ENCODE results near the gene GRM8. TPM values are rescaled to one million over a fixed set of nuclear protein-coding genes. Genes with fewer than 3 reads are reported as not detected.

Gene GRM8
- total RNA-seq, 2 donors from 2014 or later, result 0.18 TPM; not detected in 1

DNA sequence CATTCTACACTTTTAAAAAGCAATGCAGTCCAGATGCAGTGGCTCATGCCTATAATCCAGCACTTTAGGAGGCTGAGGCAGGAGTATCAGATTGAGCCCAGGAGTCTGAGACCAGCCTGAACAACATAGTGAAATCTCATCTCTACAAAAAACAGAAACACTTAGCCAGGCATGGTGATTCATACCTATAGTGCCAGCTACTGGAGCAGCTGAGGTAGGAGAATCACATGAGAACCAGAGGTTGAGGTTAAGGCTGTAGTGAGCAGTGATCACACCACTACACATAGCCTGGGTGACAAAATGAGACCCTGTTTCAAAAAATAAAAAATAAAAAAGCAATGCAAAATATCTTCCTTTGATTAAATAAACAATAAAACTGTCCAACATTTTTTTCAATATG is 205.2 kb downstream of the GRM8 start:
- DNase-seq, result no peak
- ATAC-seq, result no peak
- intact Hi-C loops (cut with DNase I), result no loop called here

DNA sequence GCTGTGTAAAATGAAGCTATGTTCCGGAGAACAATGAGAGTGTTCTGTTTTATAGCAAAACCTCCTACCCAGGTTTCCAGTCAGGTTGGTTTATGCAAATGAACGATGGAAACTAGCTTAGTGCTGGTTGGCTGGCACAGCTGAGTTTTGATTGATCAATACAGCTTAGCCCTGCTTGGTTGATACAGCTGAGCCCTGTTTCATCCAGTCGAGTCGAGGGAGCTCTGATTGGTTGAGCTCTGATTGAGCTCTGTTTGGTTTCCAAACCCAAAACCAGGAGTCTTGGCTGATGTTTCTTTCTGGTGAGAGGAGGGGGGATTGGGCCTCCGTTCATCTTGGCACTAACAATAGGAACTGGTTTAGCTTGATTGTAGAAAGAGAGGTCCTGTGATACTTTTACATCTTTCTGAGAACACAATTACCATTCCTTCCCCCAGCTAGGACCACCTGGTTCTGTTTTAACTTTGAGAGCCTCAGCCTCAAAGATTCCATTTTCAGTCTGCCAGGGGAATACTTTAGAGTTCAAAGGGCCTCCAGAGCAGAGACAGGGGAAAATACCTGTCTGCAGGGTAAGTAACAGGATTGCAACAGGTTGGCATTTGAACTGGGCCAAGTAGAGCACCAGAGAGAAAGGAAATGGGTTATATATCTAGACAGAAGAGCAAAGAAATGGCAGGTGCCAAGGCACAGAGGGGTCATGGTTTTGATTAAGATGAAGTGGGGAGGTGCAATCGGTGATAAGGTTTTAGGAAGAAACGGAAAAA is 210.9 kb downstream of the GRM8 start:
- intact Hi-C loops (cut with DNase I), result no loop called here
- ATAC-seq (no peak), DNase-seq (no peak)

DNA sequence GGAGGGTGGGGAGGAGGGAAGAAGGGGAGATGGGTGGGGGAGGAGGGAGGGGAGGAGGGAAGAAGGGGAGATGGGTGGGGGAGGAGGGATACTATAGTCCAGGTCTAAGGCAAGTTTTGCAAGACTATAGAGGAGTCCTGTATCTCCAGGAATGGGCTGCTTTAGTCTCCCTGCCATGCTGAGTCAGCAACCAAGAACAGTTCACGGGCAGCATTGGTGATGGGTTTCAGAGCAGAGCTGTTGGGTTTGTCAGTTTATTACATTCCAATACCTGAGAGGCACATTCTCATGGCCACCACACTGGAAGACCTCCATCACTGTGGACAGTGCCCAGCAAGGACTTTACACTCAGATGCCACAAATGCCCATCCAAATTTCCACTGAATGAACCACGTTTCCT is 212.7 kb downstream of the GRM8 start:
- DNase-seq (no peak), ATAC-seq (no peak)
- intact Hi-C loops (cut with DNase I), result no loop called here

DNA sequence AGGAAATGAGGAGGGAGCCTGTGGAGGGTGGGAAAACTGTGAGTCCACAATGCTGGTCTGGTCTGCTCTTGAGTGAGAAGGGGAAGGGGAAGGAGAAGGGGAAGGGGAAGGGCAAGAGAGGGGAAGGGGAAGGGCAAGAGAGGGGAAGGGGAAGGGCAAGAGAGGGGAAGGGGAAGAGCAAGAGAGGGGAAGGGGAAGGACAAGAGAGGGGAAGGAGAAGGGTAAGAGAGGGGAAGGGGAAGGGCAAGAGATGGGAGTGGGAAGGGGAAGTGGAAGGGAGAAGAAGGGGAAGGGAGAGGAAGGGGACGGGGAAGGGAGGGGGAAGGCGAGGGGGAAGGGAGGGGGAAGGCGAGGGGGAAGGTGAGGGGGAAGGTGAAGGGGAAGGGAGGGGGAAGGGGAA is 213.2 kb downstream of the GRM8 start:
- DNase-seq, result no peak
- no peak for ATAC-seq
- intact Hi-C loops (cut with DNase I), result no loop called here

DNA sequence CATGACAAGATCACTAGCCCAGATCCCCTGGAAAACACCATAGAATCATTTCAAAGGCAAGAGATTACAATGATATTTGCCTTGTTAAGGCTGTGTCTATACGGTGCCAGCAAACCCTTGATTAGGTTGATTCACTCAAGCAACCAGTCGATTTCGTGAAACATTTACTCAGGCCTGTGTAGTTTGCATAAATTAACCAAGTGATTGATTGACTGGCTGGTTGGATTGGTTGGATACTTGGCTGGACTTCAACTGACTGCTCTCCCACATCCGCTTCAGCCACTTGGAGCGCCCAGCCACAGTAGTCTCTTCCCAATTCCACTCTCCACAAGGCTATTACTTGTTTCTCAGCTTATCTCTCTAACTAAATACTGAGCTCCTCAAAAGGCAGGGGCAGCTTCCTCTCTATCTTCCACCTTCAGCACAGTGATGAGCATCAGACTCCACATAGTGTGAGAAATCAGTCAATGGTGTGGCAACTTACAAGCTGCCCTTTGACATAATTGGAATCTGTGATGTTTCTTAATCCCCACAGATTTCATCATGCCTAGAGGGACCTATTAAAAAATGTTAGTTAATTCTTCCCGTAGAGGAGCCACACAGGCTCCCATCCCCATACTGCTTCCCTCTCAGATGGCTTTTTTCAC is 217.4 kb downstream of the GRM8 start:
- DNase-seq (no peak), ATAC-seq (no peak)
- intact Hi-C loops (cut with DNase I), result no loop called here

DNA sequence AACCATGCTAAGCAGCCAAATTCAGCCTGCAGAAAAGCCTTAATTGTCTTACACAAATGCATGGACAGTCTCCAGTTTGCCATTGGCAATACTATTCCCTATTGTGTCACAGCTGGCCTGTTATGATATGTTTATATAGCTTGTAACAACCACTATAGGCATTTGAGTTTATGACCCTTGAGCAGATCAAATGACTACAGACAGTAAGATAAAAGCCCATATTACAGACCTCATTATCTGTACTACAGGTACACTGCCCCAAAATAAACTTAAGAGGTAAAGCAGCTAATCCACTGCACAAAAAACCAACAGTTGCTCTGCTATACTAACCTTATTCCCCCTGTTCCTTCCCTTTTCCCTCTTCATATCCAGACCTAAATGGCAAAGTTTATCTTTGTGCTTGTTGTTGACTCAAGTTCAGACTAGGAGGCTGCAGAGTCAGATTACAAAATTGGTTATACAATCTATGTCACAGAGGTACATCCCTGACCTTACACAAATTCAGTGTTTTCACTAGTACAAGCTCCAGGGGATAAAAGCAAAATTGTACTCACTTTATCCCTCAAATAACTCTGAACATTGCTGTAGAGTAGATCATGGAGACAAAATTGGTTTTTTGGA is 218.4 kb downstream of the GRM8 start:
- ATAC-seq (no peak), DNase-seq (no peak)
- intact Hi-C loops (cut with DNase I), result no loop called here

DNA sequence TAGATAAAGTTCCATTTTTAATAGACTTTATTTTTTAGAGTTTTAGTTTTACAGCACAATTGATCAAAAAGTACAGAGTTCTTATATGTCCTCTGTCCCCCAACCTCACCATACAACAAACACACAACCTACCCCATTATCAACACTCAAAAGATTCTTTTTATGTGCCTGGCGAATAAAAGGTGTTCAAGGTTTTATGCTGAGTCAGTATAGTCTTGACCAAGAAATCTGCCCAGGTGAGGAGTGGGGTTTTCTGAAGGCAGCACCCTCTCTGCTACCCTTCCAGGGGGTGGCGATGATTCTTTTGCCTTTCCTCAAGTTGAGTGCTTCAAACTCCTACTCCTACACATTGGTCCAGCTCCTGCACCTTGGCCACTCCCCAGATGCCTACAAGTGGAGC is 222.9 kb downstream of the GRM8 start:
- ATAC-seq (no peak), DNase-seq (no peak)
- intact Hi-C loops (cut with DNase I), result no loop called here

DNA sequence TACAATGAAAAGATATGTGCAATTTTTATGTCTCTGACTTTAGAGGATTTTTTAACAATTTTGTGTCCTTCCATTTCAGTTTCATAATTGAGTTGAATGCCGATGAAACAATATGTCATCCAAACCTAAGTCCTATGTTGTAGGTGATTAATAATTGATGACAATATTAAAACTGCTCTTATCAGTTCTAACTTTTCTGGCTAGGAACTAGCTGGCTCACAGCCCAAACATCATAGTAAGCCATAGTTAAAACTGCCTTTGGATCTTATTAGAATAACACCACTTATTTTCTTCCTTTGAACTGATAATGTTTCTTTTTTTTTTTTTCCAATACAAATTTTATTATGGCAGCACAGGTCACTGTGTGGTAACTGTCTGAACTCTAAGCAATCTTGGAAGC is 230.9 kb downstream of the GRM8 start:
- DNase-seq (no peak), ATAC-seq (no peak)
- intact Hi-C loops (cut with DNase I), result no loop called here

DNA sequence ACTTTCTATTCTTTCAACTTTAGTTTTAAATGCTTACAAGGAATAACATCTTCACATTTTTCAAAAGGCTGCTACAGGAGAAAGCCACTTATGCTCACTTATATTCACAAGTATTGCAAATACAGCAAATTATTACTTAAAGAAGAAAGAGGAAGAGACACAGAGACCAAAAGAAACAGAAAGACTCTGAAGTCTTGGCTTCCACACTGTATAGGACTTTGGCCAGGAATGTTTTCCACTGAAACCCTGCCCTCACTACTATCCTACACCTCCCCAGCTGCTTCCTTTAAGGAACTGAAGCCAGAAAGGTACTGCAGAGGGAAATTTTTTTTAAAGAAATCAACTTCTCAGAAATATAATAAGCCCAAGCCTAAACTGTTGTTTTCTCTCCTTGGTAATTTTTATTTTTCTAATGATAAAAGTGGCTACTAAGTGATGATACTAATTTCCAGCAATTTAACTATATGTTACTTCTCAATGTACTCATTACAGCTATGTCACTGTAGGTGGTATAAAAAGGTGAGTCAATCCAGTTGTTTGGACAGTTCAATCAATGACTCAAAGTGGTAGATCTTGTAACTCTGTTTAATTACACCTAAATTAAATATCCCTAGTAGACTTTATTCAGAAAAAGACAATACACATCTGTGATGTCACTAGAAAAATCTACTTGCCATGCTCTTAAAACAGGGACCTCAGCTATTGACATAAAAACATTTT is 231.6 kb downstream of the GRM8 start:
- ATAC-seq, result no peak
- no peak for DNase-seq
- intact Hi-C loops (cut with DNase I), result no loop called here

DNA sequence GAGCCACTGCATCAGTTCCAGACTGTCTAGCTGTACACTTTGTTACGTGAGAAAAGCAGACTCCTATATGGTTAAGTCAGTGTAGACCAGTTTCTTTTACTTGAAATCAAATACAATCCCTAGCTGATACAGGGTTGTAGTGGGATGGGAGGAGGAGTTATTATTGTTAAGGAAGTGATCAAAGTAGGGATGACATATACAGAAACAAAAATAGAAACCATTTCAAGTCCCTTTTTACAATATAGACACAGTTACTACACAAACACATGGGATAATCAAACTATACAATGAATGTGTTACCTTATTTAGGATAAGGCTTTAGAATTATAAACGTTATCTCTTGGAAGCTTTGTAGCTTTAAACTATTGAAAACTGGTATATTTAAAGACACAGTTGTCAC is 233.9 kb downstream of the GRM8 start:
- no peak for ATAC-seq
- no peak for DNase-seq
- intact Hi-C loops (cut with DNase I), result no loop called here

DNA sequence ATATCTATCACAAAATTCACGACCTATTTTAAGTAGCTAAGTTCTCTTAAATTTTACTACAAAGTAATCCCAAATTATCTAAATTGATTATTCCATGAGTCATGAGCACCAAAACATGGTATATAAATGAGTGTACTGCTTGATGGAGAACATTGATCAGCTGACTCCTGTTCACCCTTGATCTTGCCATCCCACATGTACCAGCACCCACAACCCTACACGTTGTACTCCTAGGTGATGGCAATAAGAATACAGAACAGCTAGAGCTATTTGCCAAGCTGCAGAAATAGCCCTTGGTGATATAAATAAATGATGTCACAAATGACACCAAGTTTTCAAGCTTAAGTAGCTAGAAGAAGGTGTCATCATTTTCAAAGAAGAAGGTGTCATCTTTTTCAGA is 235.5 kb downstream of the GRM8 start:
- intact Hi-C loops (cut with DNase I), result no loop called here
- no peak for ATAC-seq

DNA sequence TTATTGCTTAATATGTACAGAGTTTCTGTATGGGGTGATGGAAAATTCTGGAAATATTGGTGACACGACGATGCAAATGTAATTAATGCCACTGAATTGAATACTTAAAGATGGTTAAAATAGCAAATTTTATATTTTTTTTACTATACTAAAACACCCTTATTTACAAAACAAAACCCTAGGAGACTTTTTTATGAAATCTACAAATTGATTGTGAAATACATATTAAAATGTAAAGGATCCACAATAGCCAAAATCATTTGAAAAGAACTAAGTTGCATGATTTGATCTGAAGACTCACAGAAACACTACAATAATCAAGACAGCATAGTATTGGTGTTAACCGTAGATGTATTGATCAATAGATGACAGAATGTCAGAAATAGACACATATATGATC is 252.0 kb downstream of the GRM8 start:
- no peak for ATAC-seq
- intact Hi-C loops (cut with DNase I), result no loop called here
- no peak for DNase-seq

More for the DNA sequence above, 235.5 kb downstream of the GRM8 start:
- DNase-seq, result no peak

DNA sequence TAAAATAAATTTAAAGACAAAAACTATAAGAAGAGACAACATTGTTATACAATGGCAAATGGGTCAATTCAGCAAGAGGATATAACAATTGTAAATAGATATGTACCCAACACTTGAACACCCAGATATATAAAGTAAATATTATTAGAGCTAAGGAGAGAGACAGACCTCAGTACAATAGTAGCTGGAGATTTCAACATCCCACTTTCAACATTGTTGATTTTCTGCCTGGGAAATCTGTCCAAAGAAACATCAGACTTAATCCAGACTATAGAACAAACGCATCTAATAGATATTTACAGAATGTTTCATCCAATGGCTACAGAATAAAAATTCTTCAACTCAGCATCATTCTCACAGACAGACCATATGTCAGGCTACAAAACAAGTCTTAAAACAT is 256.1 kb downstream of the GRM8 start:
- DNase-seq (no peak), ATAC-seq (no peak)
- intact Hi-C loops (cut with DNase I), result no loop called here

DNA sequence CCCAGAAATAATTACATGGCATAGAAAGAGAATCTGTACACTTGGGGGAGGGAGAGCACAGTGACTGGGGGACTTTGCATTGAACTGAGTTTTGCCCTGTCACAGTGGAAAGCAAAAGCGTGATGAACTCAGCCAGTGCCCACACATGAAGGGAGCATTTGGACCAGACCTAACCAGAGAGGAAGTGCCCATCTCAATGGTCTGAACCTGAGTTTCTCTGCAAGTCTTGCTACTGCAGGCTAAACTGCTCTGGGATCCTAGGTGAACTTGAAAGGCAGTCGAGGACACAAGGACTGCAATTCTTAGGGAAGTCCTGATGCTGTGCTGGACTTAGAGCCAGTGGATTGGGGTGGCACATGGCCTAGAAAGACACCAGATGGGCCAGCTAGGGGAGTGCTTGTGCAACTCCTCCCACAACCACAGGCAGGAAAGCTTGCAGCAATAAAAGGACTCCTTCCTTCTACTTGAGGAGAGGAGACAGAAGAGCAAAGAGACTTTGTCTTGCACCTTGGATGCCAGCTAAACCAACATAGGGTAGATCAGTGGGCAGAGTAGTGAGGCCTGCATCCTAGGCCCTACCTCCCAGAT is 259.0 kb downstream of the GRM8 start:
- intact Hi-C loops (cut with DNase I), result no loop called here
- DNase-seq, result no peak
- ATAC-seq, result no peak

DNA sequence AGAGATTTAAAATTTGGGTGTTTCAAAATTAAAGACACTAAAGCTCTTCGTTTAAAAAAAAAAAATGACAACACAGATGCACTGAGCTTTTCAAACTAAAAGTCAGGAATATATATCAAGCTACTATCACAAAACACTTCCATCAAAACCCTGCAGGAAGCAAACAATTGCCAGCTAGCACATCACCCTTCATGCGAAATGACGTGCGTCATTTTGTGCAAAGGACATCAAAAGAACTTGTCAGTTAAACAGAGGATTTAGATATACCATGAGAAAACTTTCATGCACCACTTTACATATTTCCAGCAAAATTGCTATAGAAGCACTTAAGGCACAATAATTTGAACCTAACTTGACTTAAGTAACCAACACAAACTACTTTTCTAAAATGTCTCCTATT is 264.7 kb downstream of the GRM8 start:
- intact Hi-C loops (cut with DNase I), result no loop called here
- DNase-seq (no peak), ATAC-seq (no peak)

DNA sequence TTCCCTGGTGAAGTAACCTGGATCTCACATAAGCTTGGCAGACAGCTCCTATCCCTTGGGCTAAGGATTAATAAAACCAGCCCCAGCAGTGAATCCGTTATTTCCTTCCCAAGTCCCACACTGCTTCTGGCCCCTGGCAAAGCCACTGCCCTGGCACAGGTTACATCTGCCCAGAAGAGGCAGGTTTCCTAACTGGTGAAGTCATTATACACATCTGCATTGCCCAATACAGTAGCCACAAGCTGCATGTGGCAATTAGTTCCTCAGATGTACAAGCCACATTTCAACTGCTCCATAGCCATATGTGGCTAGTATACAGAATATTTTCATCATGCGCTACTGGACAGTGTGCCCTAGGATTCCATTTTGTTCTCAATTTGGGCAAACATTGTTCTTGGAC is 273.0 kb downstream of the GRM8 start:
- intact Hi-C loops (cut with DNase I), result no loop called here
- ATAC-seq (no peak), DNase-seq (no peak)

DNA sequence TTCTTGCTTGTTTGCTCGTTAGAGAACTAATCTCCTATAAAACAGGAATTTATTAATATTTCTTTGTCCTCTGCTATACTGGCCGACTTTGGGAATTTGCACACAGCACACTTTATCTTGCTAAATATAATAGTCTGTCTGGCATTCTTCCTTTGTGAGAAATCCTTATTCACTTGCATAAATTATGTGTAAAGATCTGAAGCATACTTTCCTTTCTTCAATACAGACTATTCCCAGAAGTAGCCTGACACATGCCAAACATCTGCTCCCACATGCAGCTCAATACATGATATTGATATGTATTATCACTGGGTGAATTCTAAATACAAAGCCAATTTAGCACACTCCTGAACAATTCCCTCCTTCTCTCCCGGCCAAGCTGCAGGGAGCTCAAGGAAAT is 273.9 kb downstream of the GRM8 start:
- no peak for DNase-seq
- no peak for ATAC-seq
- intact Hi-C loops (cut with DNase I), result no loop called here

DNA sequence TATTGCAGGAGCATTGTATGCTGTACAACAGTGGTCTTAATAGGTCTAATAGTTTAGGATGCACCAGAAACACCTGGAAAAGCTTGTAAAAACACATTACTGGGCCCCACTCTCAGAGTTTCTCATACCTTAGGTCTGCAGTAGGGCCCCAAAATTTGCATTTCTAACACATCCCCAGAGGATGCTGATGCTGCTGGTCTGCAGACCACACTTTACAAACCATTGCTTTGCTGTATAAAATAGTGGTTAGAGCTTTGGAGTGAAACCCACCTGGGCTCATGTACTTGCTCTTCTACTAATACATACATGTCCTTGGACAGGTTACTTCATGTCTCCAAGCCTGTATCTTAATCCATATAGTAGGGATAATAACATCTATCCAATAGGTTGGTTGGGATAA is 279.7 kb downstream of the GRM8 start:
- intact Hi-C loops (cut with DNase I), result no loop called here
- DNase-seq, result no peak
- ATAC-seq, result no peak

DNA sequence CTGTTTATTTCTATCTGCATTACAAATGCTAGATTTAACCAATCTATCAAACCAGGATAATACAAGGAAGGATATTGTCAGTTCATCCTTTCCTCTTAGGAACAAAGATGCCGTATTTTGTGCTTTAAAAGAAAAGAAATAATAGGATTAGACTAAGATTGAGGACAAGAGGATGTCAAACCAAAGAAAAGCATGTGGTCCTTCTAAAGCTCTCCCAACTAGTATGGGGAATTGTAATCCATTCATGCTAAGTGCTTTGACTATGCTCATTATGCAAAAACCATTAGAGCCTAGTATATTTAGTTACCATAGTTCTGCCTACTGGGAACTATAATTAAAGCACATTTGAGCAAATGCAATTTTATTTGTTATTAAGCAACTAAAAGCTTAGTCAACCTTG is 280.2 kb downstream of the GRM8 start:
- ATAC-seq, result no peak
- no peak for DNase-seq
- intact Hi-C loops (cut with DNase I), result no loop called here

DNA sequence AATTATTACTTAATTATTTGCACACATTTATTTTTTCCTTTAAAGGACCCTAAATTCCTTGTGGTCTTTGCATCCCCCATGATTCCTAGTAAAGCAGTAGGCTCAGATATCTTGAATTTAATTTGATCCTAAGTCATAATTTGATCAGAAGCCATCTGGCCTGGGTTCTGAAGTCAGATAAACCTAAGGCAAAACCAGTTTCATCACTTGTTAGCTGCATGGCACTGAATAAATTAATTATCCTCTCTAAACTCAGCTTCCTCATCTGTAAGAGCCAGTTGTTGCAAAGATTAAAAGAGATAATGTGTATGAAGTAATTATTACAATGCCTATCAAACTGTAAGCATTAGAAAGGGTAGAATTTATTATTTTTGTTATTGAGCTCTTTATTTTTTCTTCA is 293.1 kb downstream of the GRM8 start:
- DNase-seq (no peak), ATAC-seq (no peak)
- intact Hi-C loops (cut with DNase I), result no loop called here
